Lower leg skin (tissue), 4 donors: Measurements from ENCODE around the gene TP63. TPM values are rescaled to one million over a fixed set of nuclear protein-coding genes. Genes with fewer than 3 reads are reported as not detected.

Experiments
- DNase-seq, 2 donors: peaks; one replicate each; pipeline ENCODE4 v3.0.0-alpha.2; 2019; ENCODE audit warnings: low spot score in 2 of 2
- H3K4me3 ChIP-seq: fragments of 200-600 bp; sonication (generic); 2 replicates; pipeline ENCODE4 v1.5.1; 2017; ENCODE audit warnings: mild to moderate bottlenecking, low read depth; ENCODE audit not compliant: poor library complexity, severe bottlenecking
- CTCF ChIP-seq, 3 donors: fragments of 450-650 bp; IDR thresholded peaks; one replicate each; pipeline ENCODE4 v1.5.1; 2016; ENCODE audit warnings: antibody characterized with exemption in 3 of 3, mild to moderate bottlenecking in 3 of 3, moderate library complexity in 2 of 3
- POLR2A ChIP-seq, 2 donors: fragments of 450-650 bp; IDR thresholded peaks; one replicate each; pipeline ENCODE4 v1.6.1; 2016 to 2017; ENCODE audit warnings: antibody characterized with exemption in 2 of 2, mild to moderate bottlenecking in 1 of 2, moderate library complexity in 1 of 2
- WGBS, 2 donors: methylation state at CpG; one replicate each; pipeline ENCODE4 v1.1.5; 2018; 5-methylcytosine and 5-hydroxymethylcytosine counted together
- intact Hi-C: fragments of 100-400 bp; cut with DNase I; formaldehyde crosslinking; loops from one replicate; pipeline ENCODE4 v1.15.0; 2023; ENCODE audit warnings: low total_unique reads
- total RNA-seq, 4 donors: library from RNA; depleted of rRNA; stranded (reverse); fragments of >200 nt; gene quantifications; one replicate each; pipeline ENCODE4 v1.1.0, GENCODE V29; 2016

The TP63 gene
- total RNA-seq, 4 donors from 2014 or later = 208 to 373 (median 264) TPM

- 58 to 62% methylated on average over 4 of the region's 4 CpGs for WGBS, 2 donors
- H3K4me3 ChIP-seq = no peak overlapping the region
- TF ChIP-seq POLR2A (IDR thresholded peaks at IDR 0.05) = no peak
- TF ChIP-seq CTCF (IDR thresholded peaks at IDR 0.05) = no peak
- no peak for DNase-seq
- intact Hi-C loops = no loop called here
Observed at GRCh38 chr3:189805375-189806067, 174.3 kb downstream of the TP63 start.

- TF ChIP-seq CTCF (IDR thresholded peaks at IDR 0.05) (no peak), POLR2A (IDR thresholded peaks at IDR 0.05) (no peak)
- 42 to 45% methylated on average over 11 of the region's 11 CpGs for WGBS, 2 donors
- intact Hi-C loops = no loop called here
- no peak overlapping the region for H3K4me3 ChIP-seq
- DNase-seq = no peak
Observed at GRCh38 chr3:189806171-189806951, 175.2 kb downstream of the TP63 start.

- no peak for TF ChIP-seq POLR2A (IDR thresholded peaks at IDR 0.05)
- TF ChIP-seq CTCF (IDR thresholded peaks at IDR 0.05) = no peak
- no peak for DNase-seq
- no peak overlapping the region for H3K4me3 ChIP-seq
- intact Hi-C loops = no loop called here
- WGBS, 2 donors = 88 to 91% methylated on average over 29 of the region's 29 CpGs
Observed at GRCh38 chr3:189808246-189809007, 177.2 kb downstream of the TP63 start.

- WGBS, 2 donors = 72 to 73% methylated on average over 1 of the region's 1 CpG
- no peak for DNase-seq
- intact Hi-C loops = no loop called here
- no peak overlapping the region for H3K4me3 ChIP-seq
- TF ChIP-seq CTCF (IDR thresholded peaks at IDR 0.05) (no peak), POLR2A (IDR thresholded peaks at IDR 0.05) (no peak)
Observed at GRCh38 chr3:189809583-189809982, 178.4 kb downstream of the TP63 start.

- intact Hi-C loops = no loop called here
- TF ChIP-seq CTCF (IDR thresholded peaks at IDR 0.05) = no peak
- no peak for TF ChIP-seq POLR2A (IDR thresholded peaks at IDR 0.05)
- WGBS, 2 donors = 60 to 70% methylated on average over 5 of the region's 5 CpGs
- no peak for DNase-seq
- H3K4me3 ChIP-seq = no peak overlapping the region
Observed at GRCh38 chr3:189812806-189813465, 181.7 kb downstream of the TP63 start.
